HCT116 (cell line): Measurements from ENCODE around the gene SMIM45.

Experiments used
- ATAC-seq: fragments of 200-7000 bp; cut with Tn5 transposase; 2 replicates; pipeline ENCODE4 v1.9.1; 2020; ENCODE audit warnings: mild to moderate bottlenecking, moderate library complexity
- BruUV-seq: library from RNA; stranded (reverse); fragments of 400-500 nt; replicated peaks from 2 replicates; lab custom pipeline; 2021; lab: Mats Ljungman, UMichigan
- CTCF ChIA-PET: fragments of 300-600 bp; sonication (Branson Sonifier 250); formaldehyde crosslinking; loops from one replicate; lab custom pipeline; 2021; ENCODE audit warnings: antibody characterized with exemption; lab: Charles Lee
- POLR2A ChIA-PET: fragments of 300-600, 350-600 bp; sonication (Branson Sonifier 250); formaldehyde crosslinking; loops from one replicate; lab custom pipeline; 2021; ENCODE audit warnings: antibody characterized with exemption; lab: Charles Lee
- RAD21 ChIA-PET, 2 experiments: fragments of 300-600 bp; sonication (Branson Sonifier 250); formaldehyde crosslinking; loops; one replicate each; lab custom pipeline; 2023; ENCODE audit warnings: low total read pairs in 2 of 2; ENCODE audit not compliant: uncharacterized antibody in 2 of 2, unreplicated experiment in 2 of 2, low non-redundant PET in 1 of 2; lab: Charles Lee
- DNase-seq: peaks from one replicate; pipeline ENCODE4 v3.0.0-alpha.2; 2010; ENCODE audit warnings: low read depth, low spot score
- H2AFZ ChIP-seq: fragments of 200-600 bp; shearing (Covaris generic), sonication (generic); 2 replicates; pipeline ENCODE4 v1.6.1; 2017; ENCODE audit warnings: low read depth, mixed run types, mixed read lengths, antibody characterized with exemption, low read length; ENCODE audit not compliant: poor library complexity, severe bottlenecking
- H3K27ac ChIP-seq: 2 replicates; pipeline ENCODE4 v1.5.1; 2012; ENCODE audit warnings: low read depth, low read length
- H3K27me3 ChIP-seq: fragments of 200-600 bp; sonication (generic); 2 replicates; pipeline ENCODE4 v1.6.1; 2016; ENCODE audit warnings: mixed run types, low read length, mixed read lengths; ENCODE audit not compliant: insufficient read depth
- H3K36me3 ChIP-seq, 2 experiments: fragments of 200-500 bp in 1 of 2; fragments of 200-600 bp in 1 of 2; sonication (Bioruptor generic) in 1 of 2; sonication (generic) in 1 of 2; 2 replicates each; pipeline versions ENCODE4 v1.5.1 to v1.6.1; 2014 to 2016; ENCODE audit warnings: low read length in 2 of 2, inconsistent platforms in 1 of 2, mixed read lengths in 1 of 2, mixed run types in 1 of 2; ENCODE audit not compliant: insufficient read depth in 2 of 2, control insufficient read depth in 1 of 2
- H3K4me1 ChIP-seq, 2 experiments: fragments of 200-600 bp in 1 of 2; sonication (generic) in 1 of 2; 2 replicates each; pipeline versions ENCODE4 v1.5.1 to v1.6.1; 2012 to 2017; ENCODE audit warnings: low read length in 2 of 2, inconsistent platforms in 1 of 2, mild to moderate bottlenecking in 1 of 2, mixed read lengths in 1 of 2, mixed run types in 1 of 2, moderate library complexity in 1 of 2; ENCODE audit not compliant: insufficient read depth in 2 of 2, control insufficient read depth in 1 of 2
- H3K4me2 ChIP-seq: fragments of 200-600 bp; sonication (generic); 2 replicates; pipeline ENCODE4 v1.6.1; 2017; ENCODE audit warnings: mixed run types, low read length, mixed read lengths
- H3K4me3 ChIP-seq, 2 experiments: fragments of 200-600 bp in 1 of 2; sonication (generic) in 1 of 2; replicated peaks in 1 of 2; 2 replicates each; pipeline ENCODE4 v1.5.1; 2011 to 2016; ENCODE audit warnings: low read length in 2 of 2, control low read depth in 1 of 2, low read depth in 1 of 2, mild to moderate bottlenecking in 1 of 2, mixed read lengths in 1 of 2, mixed run types in 1 of 2
- H3K79me2 ChIP-seq: fragments of 200-600 bp; sonication (generic); 2 replicates; pipeline ENCODE4 v1.6.1; 2017; ENCODE audit warnings: mild to moderate bottlenecking, mixed run types, low read length, moderate library complexity, mixed read lengths; ENCODE audit not compliant: insufficient read depth
- H3K9ac ChIP-seq: fragments of 200-600 bp; sonication (generic); 2 replicates; pipeline ENCODE4 v1.6.1; 2016; ENCODE audit warnings: low read length, mixed read lengths
- H3K9me2 ChIP-seq: fragments of 200-600 bp; sonication (generic), shearing (Covaris generic); 2 replicates; pipeline ENCODE4 v1.6.1; 2017; ENCODE audit warnings: mixed run types, mild to moderate bottlenecking, moderate library complexity; ENCODE audit not compliant: insufficient read depth
- H3K9me3 ChIP-seq, 2 experiments: fragments of 200-500 bp in 1 of 2; fragments of 200-600 bp in 1 of 2; sonication (Bioruptor generic) in 1 of 2; sonication (generic) in 1 of 2; 2 replicates each; pipeline ENCODE4 v1.6.1; 2014 to 2017; ENCODE audit warnings: low read length in 2 of 2, mixed read lengths in 2 of 2, inconsistent platforms in 1 of 2, low read depth in 1 of 2, mild to moderate bottlenecking in 1 of 2, mixed run types in 1 of 2, moderate library complexity in 1 of 2; ENCODE audit not compliant: control insufficient read depth in 1 of 2, insufficient read depth in 1 of 2
- H4K20me1 ChIP-seq: fragments of 200-600 bp; sonication (generic), shearing (Covaris generic); 2 replicates; pipeline ENCODE4 v1.6.1; 2017; ENCODE audit warnings: mixed run types, mild to moderate bottlenecking, moderate library complexity; ENCODE audit not compliant: insufficient read depth
- ATF3 ChIP-seq: IDR thresholded peaks from 2 replicates; pipeline ENCODE4 v1.6.1; 2012
- CBX3 ChIP-seq: IDR thresholded peaks from 2 replicates; pipeline ENCODE4 v1.6.1; 2012; ENCODE audit warnings: low read depth
- CEBPB ChIP-seq: IDR thresholded peaks from 2 replicates; pipeline ENCODE4 v1.6.1; 2012; ENCODE audit warnings: low read depth
- EGR1 ChIP-seq: IDR thresholded peaks from 2 replicates; pipeline ENCODE4 v1.6.1; 2012; ENCODE audit warnings: low read depth
- FOSL1 ChIP-seq: IDR thresholded peaks from 2 replicates; pipeline ENCODE4 v1.6.1; 2012; ENCODE audit warnings: low read depth
- POLR2A ChIP-seq: IDR thresholded peaks from 2 replicates; pipeline ENCODE4 v1.7.0; 2011; ENCODE audit warnings: borderline replicate concordance; ENCODE audit not compliant: insufficient read depth, insufficient read length; ENCODE audit errors: extremely low read depth
- SIN3A ChIP-seq: IDR thresholded peaks from 2 replicates; pipeline ENCODE4 v1.6.1; 2012; ENCODE audit warnings: low read depth
- SP1 ChIP-seq: IDR thresholded peaks from 2 replicates; pipeline ENCODE4 v1.6.1; 2012; ENCODE audit warnings: low read depth
- SRF ChIP-seq: IDR thresholded peaks from 2 replicates; pipeline ENCODE4 v1.6.1; 2012; ENCODE audit warnings: low read depth
- TCF7L2 ChIP-seq: IDR thresholded peaks from 2 replicates; pipeline ENCODE4 v1.7.0; 2011; ENCODE audit warnings: borderline replicate concordance, inconsistent platforms; ENCODE audit not compliant: insufficient read depth, insufficient read length; ENCODE audit errors: extremely low read depth
- YY1 ChIP-seq: IDR thresholded peaks from 2 replicates; pipeline ENCODE4 v1.6.1; 2011; ENCODE audit warnings: low read length, low read depth, moderate library complexity, mild to moderate bottlenecking; ENCODE audit not compliant: insufficient replicate concordance; ENCODE audit errors: extremely low read depth
- intact Hi-C: fragments of 100-400 bp; cut with micrococcal nuclease; formaldehyde crosslinking; loops from 2 replicates; pipeline ENCODE4 v1.10.0; 2022

SMIM45 gene

GRCh38 chr22:41939981-41940831, 11.7 kb upstream of the SMIM45 start:
- Histone ChIP-seq H3K79me2 (peaks cover 62% of the 10 kb centered on the region), H4K20me1 (peaks cover 9% of the 10 kb centered on the region; the same call in 1 of the 2 replicates), H3K9ac (no peak overlapping the region), H3K4me2 (no peak overlapping the region), H3K9me3 (no peaks in the 10 kb centered on the region)
- ChIA-PET RAD21 (interaction anchor here in 1 of 2 experiments (1.6 kb wide), 1 partner anchor 243 kb away, joined by 9 read pairs; no protein-coding TSS in a partner anchor), CTCF (interaction anchor here (1.0 to 3.6 kb wide), 4 partner anchors 107 to 273 kb away, joined by 6 to 62 read pairs (median 10); partner anchors contain the start of gene SREBF2)
- intact Hi-C loops = no loop called here
- TF ChIP-seq SIN3A (no peak), CEBPB (no peak), SRF (no peak), YY1 (no peak), ATF3 (no peak), FOSL1 (no peak), EGR1 (no peak), POLR2A (no peak), CBX3 (no peak), TCF7L2 (no peak), SP1 (no peak)
- TF ChIP-seq, all 23 proteins: peak for 0
- no peaks in the 10 kb centered on the region for H3K27me3 ChIP-seq
- H3K4me3 ChIP-seq = no peak overlapping the region
- POLR2A ChIA-PET = interaction anchor here (0.9 to 1.6 kb wide), 2 partner anchors 15 to 273 kb away, joined by 4 to 6 read pairs; no protein-coding TSS in a partner anchor
- no peak for ATAC-seq
- H3K4me1 ChIP-seq = peaks cover 3 to 13% of the 10 kb centered on the region in 2 experiments; a peak in 3 of 4 replicates
- peak overlapping the region; percentile 42; the same call in 1 of the 2 replicates for H3K27ac ChIP-seq
- H3K9me2 ChIP-seq = no peaks in the 10 kb centered on the region
- DNase-seq = no peak
- H2AFZ ChIP-seq = no peak overlapping the region
- H3K36me3 ChIP-seq = peaks cover 28 to 67% of the 10 kb centered on the region in 2 experiments
- no TSS peak for BruUV-seq
